Mononuclear cell (primary cell): ENCODE data around the gene CIB4. TPM values are rescaled to one million over a fixed set of nuclear protein-coding genes. Genes with fewer than 3 reads are reported as not detected.
"Not testable (repeated sequence)": the region's sequence is repeated elsewhere in the genome, so short reads cannot be mapped to it uniquely, and the experiment has no call there.

Source experiments
- H3K27me3 ChIP-seq: 2 replicates; pipeline ENCODE4 v1.6.0; 2011; ENCODE audit warnings: low read length, control low read depth; ENCODE audit not compliant: insufficient read depth
- H3K4me1 ChIP-seq: 2 replicates; pipeline ENCODE4 v1.5.1; 2011; ENCODE audit warnings: mild to moderate bottlenecking, low read length, control low read depth; ENCODE audit not compliant: insufficient read depth
- H3K4me3 ChIP-seq: 2 replicates; pipeline ENCODE4 v1.5.1; 2011; ENCODE audit warnings: mild to moderate bottlenecking, low read length, moderate library complexity
- H3K9me3 ChIP-seq: 2 replicates; pipeline ENCODE4 v1.5.1; 2011; ENCODE audit warnings: low read depth, mild to moderate bottlenecking, control low read depth, low read length
- total RNA-seq: library from RNA; depleted of rRNA; stranded (reverse); fragments of >200 nt; gene quantifications from one replicate; pipeline ENCODE4 v1.2.3, GENCODE V29; 2012

The CIB4 gene
- total RNA-seq, 1 donor = not detected

GRCh38 chr2:26672112-26672817 is 31.1 kb upstream of the CIB4 start:
- Histone ChIP-seq H3K4me1 (no peaks in the 10 kb centered on the region), H3K9me3 (no peaks in the 10 kb centered on the region), H3K27me3 (peaks cover 3% of the 10 kb centered on the region), H3K4me3 (no peak overlapping the region)

DNA sequence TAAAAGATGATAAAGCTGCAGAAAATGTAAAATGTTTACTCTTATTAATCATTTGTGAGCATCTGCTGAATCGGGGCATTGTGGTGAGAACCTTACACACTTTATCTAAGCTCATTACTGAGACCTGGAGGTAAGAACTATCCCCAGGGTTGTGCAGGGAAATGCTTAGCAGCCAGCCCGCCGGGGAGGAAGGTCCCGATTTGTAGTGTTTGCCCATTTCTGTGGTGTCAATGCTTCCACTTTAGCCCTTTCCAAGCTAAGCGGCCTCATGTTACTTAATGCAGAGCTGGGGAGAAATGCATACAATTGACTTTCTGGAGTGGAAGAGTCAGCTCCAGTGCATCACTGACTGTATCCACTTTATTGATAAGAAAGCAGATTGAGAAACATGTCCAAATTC is 30.5 kb upstream of the CIB4 start:
- Histone ChIP-seq H3K4me1 (no peaks in the 10 kb centered on the region), H3K4me3 (no peak overlapping the region), H3K9me3 (no peaks in the 10 kb centered on the region), H3K27me3 (peaks cover 3% of the 10 kb centered on the region)

GRCh38 chr2:26670931-26671460 is 29.8 kb upstream of the CIB4 start:
- Histone ChIP-seq H3K9me3 (no peaks in the 10 kb centered on the region), H3K27me3 (peaks cover 3% of the 10 kb centered on the region), H3K4me1 (no peaks in the 10 kb centered on the region), H3K4me3 (no peak overlapping the region)

DNA sequence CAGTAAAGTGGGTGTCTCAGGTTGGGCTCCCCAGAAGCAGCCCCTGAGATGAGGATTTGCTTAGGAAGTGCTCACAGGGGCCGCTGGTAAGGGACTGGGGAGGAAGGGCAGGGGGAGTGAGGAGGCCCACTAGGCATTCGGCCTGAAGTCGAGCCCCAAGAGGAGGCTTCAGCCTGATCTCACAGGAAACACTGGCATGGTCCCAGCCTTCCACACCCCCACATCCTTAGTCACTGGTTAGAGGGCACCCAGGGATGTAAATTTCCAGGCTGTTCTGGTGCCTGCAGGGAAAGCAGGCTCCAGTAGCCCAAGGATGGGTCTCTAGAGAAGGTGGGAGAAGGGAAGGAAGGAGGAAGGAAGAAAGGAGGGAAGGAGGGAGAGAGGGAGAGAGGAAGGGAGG is 29.0 kb upstream of the CIB4 start:
- H3K9me3 ChIP-seq = no peaks in the 10 kb centered on the region
- H3K4me1 ChIP-seq = no peaks in the 10 kb centered on the region
- H3K4me3 ChIP-seq = no peak overlapping the region
- H3K27me3 ChIP-seq = peaks cover 3% of the 10 kb centered on the region

DNA sequence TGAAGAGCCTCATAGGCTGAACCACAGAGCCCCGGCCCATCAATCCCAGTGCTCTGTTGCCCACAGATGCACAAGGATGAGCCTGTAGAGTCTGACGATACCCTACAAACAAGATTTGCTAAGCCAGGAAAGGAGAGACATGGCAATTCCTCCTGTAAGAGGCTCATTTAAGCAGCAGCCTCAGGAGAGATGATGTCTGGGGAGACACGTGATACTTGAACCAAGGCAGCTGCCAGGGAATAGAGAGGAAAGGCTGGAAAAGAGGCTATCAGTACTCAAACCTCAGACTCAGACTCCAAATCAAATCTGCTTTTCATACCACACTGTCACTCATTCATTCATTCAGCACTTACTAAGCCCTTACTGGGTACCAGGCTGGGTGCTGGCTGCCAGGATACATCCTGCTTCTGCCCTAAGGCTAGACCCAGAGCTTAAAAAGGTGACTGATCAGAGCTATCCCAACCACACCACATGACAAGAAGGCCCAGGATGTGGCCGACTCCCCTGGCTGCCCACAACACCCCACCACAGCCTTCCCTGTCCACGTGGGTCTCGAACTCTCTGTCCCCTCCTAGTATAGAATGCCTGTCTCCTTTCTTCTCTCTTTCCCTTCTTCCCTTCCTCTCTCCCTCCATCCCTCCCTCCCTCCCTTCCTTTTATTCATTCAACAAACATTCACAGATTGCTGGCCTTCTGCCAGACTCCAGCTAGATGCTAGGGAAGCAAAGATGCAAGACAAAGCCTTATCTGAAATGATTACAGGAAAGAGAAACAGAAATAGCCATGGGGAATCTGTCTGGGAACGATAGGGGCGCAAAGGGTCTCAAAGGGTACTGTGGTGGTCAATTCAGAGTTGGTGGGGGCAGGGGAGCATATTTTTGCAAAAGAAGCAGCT is 27.9 kb upstream of the CIB4 start:
- H3K9me3 ChIP-seq = no peaks in the 10 kb centered on the region
- no peaks in the 10 kb centered on the region for H3K4me1 ChIP-seq
- H3K27me3 ChIP-seq = peaks cover 3% of the 10 kb centered on the region
- H3K4me3 ChIP-seq = no peak overlapping the region

- Histone ChIP-seq H3K4me1 (no peaks in the 10 kb centered on the region), H3K9me3 (no peaks in the 10 kb centered on the region), H3K4me3 (no peak overlapping the region), H3K27me3 (peaks cover 3% of the 10 kb centered on the region)
Measured at GRCh38 chr2:26668041-26668440, 26.9 kb upstream of the CIB4 start.

- no peak overlapping the region for H3K4me3 ChIP-seq
- no peaks in the 10 kb centered on the region for H3K4me1 ChIP-seq
- H3K9me3 ChIP-seq = no peaks in the 10 kb centered on the region
- H3K27me3 ChIP-seq = peaks cover 3% of the 10 kb centered on the region
Measured at GRCh38 chr2:26666671-26667070, 25.5 kb upstream of the CIB4 start.

DNA sequence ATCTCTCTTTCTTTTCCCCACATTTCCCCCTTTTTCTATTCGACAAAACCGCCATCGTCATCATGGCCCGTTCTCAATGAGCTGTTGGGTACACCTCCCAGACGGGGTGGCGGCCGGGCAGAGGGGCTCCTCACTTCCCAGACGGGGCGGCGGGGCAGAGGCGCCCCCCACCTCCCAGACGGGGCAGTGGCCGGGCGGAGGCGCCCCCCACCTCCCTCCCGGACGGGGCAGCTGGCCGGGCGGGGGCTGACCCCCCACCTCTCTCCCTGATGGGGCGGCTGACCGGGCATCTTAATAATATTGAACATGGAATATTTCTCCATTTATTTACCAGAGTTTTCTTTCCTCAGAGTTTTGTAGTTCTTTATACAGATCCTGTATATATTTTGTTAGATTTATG is 24.1 kb upstream of the CIB4 start:
- H3K4me3 ChIP-seq, H3K27me3 ChIP-seq, H3K9me3 ChIP-seq, H3K4me1 ChIP-seq: not testable (repeated sequence)

DNA sequence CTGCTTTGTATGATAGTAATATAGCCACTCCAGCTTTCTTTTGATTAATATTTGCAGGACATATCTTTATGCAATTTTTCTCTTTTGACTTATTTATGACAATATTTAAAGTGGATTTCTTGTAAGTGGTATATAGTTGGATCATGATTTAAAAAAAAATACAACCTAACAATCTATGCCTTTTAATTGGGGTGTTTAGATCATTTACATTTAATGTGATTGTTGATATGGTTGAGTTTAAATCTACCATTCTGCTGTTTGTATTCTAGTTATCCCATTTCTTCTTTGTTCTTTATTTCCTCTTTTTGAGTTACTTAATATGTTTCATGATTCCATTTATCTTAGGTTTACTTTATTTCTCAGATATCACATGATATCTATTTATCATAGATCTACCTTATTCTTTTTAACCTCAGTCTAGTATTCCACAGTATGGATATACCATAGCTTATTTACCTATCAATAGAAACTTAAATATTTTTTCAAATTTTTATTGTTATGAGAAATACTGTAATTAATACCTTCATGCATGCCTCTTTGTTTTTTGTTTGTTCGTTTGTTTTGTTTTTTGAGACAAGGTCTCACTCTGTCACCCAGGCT is 19.3 kb upstream of the CIB4 start:
- Histone ChIP-seq H3K4me1 (no peaks in the 10 kb centered on the region), H3K27me3 (no peaks in the 10 kb centered on the region), H3K4me3 (no peak overlapping the region), H3K9me3 (peaks cover 9% of the 10 kb centered on the region)

DNA sequence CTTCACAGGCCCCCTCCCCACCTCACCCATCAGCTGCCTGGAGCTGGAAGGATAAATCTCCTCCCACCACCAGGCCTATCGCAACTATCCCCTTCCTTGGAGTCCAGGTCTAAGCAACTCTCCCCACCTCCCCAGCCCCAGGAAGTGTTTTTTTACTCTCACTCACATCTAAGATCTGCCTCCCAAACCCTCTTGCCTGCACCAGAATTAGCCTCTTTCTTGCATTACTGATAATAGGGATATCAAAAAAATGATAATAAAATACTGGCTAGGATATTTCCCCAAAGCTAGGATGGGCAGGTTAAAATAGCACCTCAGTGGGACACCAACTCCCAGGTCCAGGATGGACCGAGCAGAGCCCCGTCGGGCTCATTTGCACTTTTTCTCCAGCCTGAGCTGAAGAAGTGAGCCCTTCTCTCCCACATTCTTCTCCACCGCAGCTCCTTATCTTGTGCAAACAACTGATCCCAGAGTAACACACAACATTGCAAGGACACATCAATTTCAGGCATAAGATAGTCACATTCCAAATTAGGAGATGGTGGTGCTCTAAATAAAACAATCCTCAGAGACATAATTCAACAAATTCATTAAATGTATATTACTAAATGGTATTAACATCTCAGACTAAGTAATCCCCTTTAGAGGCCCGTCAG is 17.7 kb upstream of the CIB4 start:
- H3K4me1 ChIP-seq = no peaks in the 10 kb centered on the region
- no peak overlapping the region for H3K4me3 ChIP-seq
- peaks cover 9% of the 10 kb centered on the region for H3K9me3 ChIP-seq
- H3K27me3 ChIP-seq = no peaks in the 10 kb centered on the region

DNA sequence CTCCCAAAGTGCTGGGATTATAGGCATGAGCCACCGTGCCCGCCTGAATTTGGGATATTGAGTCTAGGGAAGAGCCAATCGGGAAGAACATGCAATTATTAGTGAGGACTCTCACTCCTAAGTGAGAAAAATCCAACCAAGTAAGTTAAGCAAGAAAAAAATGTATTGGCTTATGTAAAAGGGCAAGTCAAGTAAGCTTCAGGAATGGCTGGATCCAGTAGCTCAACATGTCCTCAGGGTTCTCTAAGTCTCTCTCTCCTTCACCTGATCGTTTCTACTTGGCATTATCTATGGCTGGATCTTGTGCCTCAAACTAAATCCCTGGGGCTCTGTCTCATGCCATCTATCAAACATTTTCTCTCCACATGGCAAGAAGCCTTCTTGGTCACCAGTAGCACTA is 16.1 kb upstream of the CIB4 start:
- Histone ChIP-seq H3K27me3 (no peaks in the 10 kb centered on the region), H3K9me3 (peaks cover 9% of the 10 kb centered on the region), H3K4me3 (no peak overlapping the region), H3K4me1 (no peaks in the 10 kb centered on the region)

GRCh38 chr2:26655611-26656195 is 14.5 kb upstream of the CIB4 start:
- Histone ChIP-seq H3K4me3 (no peak overlapping the region), H3K9me3 (peaks cover 9% of the 10 kb centered on the region), H3K4me1 (no peaks in the 10 kb centered on the region), H3K27me3 (no peaks in the 10 kb centered on the region)

DNA sequence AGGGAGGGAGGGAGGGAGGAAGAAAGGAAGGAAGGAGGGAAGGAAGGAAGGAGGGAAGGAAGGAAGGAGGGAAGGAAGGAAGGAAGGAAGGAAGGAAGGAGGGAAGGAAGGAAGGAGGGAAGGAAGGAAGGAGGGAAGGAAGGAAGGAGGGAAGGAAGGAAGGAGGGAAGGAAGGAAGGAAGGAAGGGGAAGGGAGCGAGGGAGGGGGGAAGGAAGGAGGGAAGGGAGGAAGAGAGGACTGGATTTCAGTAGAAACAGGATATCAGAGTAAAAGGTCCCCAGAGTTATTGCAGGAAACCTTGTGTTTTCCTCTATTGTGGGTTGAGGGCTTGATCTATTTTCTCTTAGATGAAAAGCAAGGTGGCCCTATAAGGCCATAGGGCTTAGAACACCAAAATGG is 14.0 kb upstream of the CIB4 start:
- not testable (repeated sequence) for H3K4me3 ChIP-seq, H3K9me3 ChIP-seq, H3K4me1 ChIP-seq, H3K27me3 ChIP-seq

GRCh38 chr2:26654061-26654340 is 12.8 kb upstream of the CIB4 start:
- no peak overlapping the region for H3K4me3 ChIP-seq
- H3K9me3 ChIP-seq = no peaks in the 10 kb centered on the region
- H3K27me3 ChIP-seq = no peaks in the 10 kb centered on the region

More at GRCh38 chr2:26654061-26654340, 12.8 kb upstream of the CIB4 start:
- no peaks in the 10 kb centered on the region for H3K4me1 ChIP-seq
